ENCODE results near the gene EVA1A. TPM values are rescaled to one million over a fixed set of nuclear protein-coding genes. Genes with fewer than 3 reads are reported as not detected.
"Not testable (repeated sequence)": the region's sequence is repeated elsewhere in the genome, so short reads cannot be mapped to it uniquely, and the experiment has no call there.

The EVA1A gene
- total and polyA plus RNA-seq, 7 donors: 0.51 to 2.5 (median 0.83) TPM

GRCh38 chr2:75488157-75488556 is 72.6 kb downstream of the EVA1A start:
- no peak for TF ChIP-seq CTCF (IDR thresholded peaks at IDR 0.05)
- 84 to 96% (median 95%) methylated on average over 1 of the region's 1 CpG for WGBS, 3 donors
- H3K9me3 ChIP-seq: no peaks in the 10 kb centered on the region
- intact Hi-C loops (cut with DNase I): no loop called here
- DNase-seq (no peak), ATAC-seq (no peak)
- H3K4me3 ChIP-seq: no peak overlapping the region
- no peaks in the 10 kb centered on the region for H3K36me3 ChIP-seq (ENCODE audit: insufficient read depth in 1 of 2, low read depth in 1 of 2)
- H3K27me3 ChIP-seq (ENCODE audit: insufficient read depth in 3 of 3, low read length in 2 of 3): peaks cover 0 to 2% (median 0%) of the 10 kb centered on the region in 3 donors
- no peak overlapping the region for H3K27ac ChIP-seq
- no peaks in the 10 kb centered on the region for H3K4me1 ChIP-seq

- H3K27me3 ChIP-seq (ENCODE audit: insufficient read depth in 3 of 3, low read length in 2 of 3); H3K27ac ChIP-seq; H3K4me3 ChIP-seq; ATAC-seq; intact Hi-C loops (cut with DNase I); H3K4me1 ChIP-seq; DNase-seq; H3K36me3 ChIP-seq (ENCODE audit: insufficient read depth in 1 of 2, low read depth in 1 of 2); H3K9me3 ChIP-seq: not testable (repeated sequence)
- 95 to 98% (median 95%) methylated on average over 2 of the region's 2 CpGs for WGBS, 3 donors
Observed at GRCh38 chr2:75486735-75487134, 74.0 kb downstream of the EVA1A start.

- WGBS, 3 donors: 92 to 97% (median 93%) methylated on average over 1 of the region's 1 CpG
- DNase-seq (no peak), ATAC-seq (no peak)
- Histone ChIP-seq H3K36me3 (ENCODE audit: insufficient read depth in 1 of 2, low read depth in 1 of 2) (no peaks in the 10 kb centered on the region), H3K4me3 (no peak overlapping the region), H3K9me3 (no peaks in the 10 kb centered on the region), H3K27ac (no peak overlapping the region), H3K4me1 (no peaks in the 10 kb centered on the region), H3K27me3 (ENCODE audit: insufficient read depth in 3 of 3, low read length in 2 of 3) (peaks cover 0 to 2% (median 0%) of the 10 kb centered on the region in 3 donors)
- intact Hi-C loops (cut with DNase I): no loop called here
- TF ChIP-seq CTCF (IDR thresholded peaks at IDR 0.05): no peak
Observed at GRCh38 chr2:75484840-75485239, 75.9 kb downstream of the EVA1A start.

- intact Hi-C loops (cut with DNase I): no loop called here
Observed at GRCh38 chr2:75483878-75484277, 76.9 kb downstream of the EVA1A start.

GRCh38 chr2:75482398-75482797 is 78.3 kb downstream of the EVA1A start:
- ATAC-seq (no peak), DNase-seq (no peak)
- TF ChIP-seq CTCF (IDR thresholded peaks at IDR 0.05): no peak
- no peaks in the 10 kb centered on the region for H3K36me3 ChIP-seq (ENCODE audit: insufficient read depth in 1 of 2, low read depth in 1 of 2)
- H3K9me3 ChIP-seq: no peaks in the 10 kb centered on the region
- intact Hi-C loops (cut with DNase I): no loop called here
- H3K4me3 ChIP-seq: no peak overlapping the region
- no peaks in the 10 kb centered on the region for H3K4me1 ChIP-seq
- H3K27ac ChIP-seq: no peak overlapping the region
- peaks cover 0 to 2% (median 0%) of the 10 kb centered on the region in 3 donors for H3K27me3 ChIP-seq (ENCODE audit: insufficient read depth in 3 of 3, low read length in 2 of 3)

More at GRCh38 chr2:75483878-75484277, 76.9 kb downstream of the EVA1A start:
- no peak for DNase-seq
- H3K9me3 ChIP-seq: no peaks in the 10 kb centered on the region
- no peaks in the 10 kb centered on the region for H3K4me1 ChIP-seq
- no peak overlapping the region for H3K4me3 ChIP-seq
- no peak overlapping the region for H3K27ac ChIP-seq
- no peaks in the 10 kb centered on the region for H3K36me3 ChIP-seq (ENCODE audit: insufficient read depth in 1 of 2, low read depth in 1 of 2)
- ATAC-seq: no peak
- WGBS, 3 donors: 89 to 92% (median 91%) methylated on average over 6 of the region's 6 CpGs
- H3K27me3 ChIP-seq (ENCODE audit: insufficient read depth in 3 of 3, low read length in 2 of 3): peaks cover 0 to 2% (median 0%) of the 10 kb centered on the region in 3 donors
- TF ChIP-seq CTCF (IDR thresholded peaks at IDR 0.05): no peak

Data from psoas muscle (tissue), 8 donors.